Stimulated activated naive CD8-positive, alpha-beta T cell treated with anti-CD3 and anti-CD28 coated beads, Interleukin-15, Interleukin-2, amounts not matched to agents 100 ng/mL and 50 ng/mL, for 24 hours (primary cell): ENCODE measurements around the gene MX1.

Experiments used
- H3K27ac Mint-ChIP-seq: one replicate; pipeline ENCODE4 v1.8.0; 2021; ENCODE audit warnings: mild to moderate bottlenecking, mixed read lengths
- H3K27me3 Mint-ChIP-seq: one replicate; pipeline ENCODE4 v1.8.0; 2021; ENCODE audit warnings: mixed read lengths
- H3K36me3 Mint-ChIP-seq: one replicate; pipeline ENCODE4 v1.8.0; 2021; ENCODE audit warnings: low read depth, mixed read lengths
- H3K4me1 Mint-ChIP-seq: one replicate; pipeline ENCODE4 v1.8.0; 2021; ENCODE audit warnings: low read depth, mixed read lengths
- H3K4me3 Mint-ChIP-seq: one replicate; pipeline ENCODE4 v1.8.0; 2021; ENCODE audit warnings: mild to moderate bottlenecking, mixed read lengths
- H3K9me3 Mint-ChIP-seq: one replicate; pipeline ENCODE4 v1.8.0; 2021; ENCODE audit warnings: mixed read lengths

The MX1 gene, protein sequence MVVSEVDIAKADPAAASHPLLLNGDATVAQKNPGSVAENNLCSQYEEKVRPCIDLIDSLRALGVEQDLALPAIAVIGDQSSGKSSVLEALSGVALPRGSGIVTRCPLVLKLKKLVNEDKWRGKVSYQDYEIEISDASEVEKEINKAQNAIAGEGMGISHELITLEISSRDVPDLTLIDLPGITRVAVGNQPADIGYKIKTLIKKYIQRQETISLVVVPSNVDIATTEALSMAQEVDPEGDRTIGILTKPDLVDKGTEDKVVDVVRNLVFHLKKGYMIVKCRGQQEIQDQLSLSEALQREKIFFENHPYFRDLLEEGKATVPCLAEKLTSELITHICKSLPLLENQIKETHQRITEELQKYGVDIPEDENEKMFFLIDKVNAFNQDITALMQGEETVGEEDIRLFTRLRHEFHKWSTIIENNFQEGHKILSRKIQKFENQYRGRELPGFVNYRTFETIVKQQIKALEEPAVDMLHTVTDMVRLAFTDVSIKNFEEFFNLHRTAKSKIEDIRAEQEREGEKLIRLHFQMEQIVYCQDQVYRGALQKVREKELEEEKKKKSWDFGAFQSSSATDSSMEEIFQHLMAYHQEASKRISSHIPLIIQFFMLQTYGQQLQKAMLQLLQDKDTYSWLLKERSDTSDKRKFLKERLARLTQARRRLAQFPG

DNA sequence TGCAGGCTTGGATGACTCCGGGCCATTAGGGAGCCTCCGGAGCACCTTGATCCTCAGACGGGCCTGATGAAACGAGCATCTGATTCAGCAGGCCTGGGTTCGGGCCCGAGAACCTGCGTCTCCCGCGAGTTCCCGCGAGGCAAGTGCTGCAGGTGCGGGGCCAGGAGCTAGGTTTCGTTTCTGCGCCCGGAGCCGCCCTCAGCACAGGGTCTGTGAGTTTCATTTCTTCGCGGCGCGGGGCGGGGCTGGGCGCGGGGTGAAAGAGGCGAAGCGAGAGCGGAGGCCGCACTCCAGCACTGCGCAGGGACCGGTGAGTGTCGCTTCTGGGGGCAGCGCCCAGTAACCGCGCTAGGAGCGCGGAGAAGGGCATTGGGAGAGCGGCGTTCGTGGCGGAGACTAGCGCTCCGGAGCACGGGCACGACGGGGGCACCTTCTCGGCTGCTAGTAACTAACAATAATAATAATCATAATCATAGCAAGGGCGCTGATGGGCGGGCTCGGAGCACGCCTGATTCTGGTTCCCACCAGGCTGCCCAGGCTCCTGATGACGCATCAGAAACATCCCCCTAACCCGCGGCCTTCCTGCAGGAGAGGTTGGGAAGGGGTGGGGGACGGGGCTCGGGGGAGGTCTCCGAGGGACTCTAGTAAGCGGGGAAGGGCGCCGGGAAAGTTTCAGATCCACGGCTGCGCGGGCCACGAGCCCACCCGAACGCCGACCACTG, at the start of gene MX1:
TSS of gene MX1 (plus strand) at position 286 of the 722 bp plus-strand sequence. CDS start 5,832 bp downstream, outside the sequence.
- Mint-ChIP-seq H3K4me1 (peaks cover 57% of the 10 kb centered on the region), H3K27me3 (no peaks in the 10 kb centered on the region), H3K36me3 (peaks cover 19% of the 10 kb centered on the region), H3K9me3 (no peaks in the 10 kb centered on the region), H3K27ac (peak within 1 kb of the TSS; percentile 93), H3K4me3 (peak within 1 kb of the TSS; percentile 91)

DNA sequence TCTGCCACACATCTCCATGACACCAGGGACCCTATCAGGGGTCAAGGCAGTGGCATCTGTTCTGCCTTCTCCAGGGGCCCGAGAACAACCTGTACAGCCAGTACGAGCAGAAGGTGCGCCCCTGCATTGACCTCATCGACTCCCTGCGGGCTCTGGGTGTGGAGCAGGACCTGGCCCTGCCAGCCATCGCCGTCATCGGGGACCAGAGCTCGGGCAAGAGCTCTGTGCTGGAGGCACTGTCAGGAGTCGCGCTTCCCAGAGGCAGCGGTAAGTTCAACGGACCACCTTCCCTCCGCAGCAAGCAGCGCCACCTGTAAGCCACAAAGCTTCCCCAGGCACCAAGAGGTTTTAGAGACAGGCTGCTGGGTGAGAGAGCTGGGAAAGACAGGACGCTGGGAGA, 48.3 kb upstream of the MX1 start:
- Mint-ChIP-seq H3K4me3 (no peak overlapping the region), H3K9me3 (no peaks in the 10 kb centered on the region), H3K4me1 (peaks cover 14% of the 10 kb centered on the region), H3K27ac (no peak overlapping the region), H3K27me3 (no peaks in the 10 kb centered on the region), H3K36me3 (peaks cover 19% of the 10 kb centered on the region)

DNA sequence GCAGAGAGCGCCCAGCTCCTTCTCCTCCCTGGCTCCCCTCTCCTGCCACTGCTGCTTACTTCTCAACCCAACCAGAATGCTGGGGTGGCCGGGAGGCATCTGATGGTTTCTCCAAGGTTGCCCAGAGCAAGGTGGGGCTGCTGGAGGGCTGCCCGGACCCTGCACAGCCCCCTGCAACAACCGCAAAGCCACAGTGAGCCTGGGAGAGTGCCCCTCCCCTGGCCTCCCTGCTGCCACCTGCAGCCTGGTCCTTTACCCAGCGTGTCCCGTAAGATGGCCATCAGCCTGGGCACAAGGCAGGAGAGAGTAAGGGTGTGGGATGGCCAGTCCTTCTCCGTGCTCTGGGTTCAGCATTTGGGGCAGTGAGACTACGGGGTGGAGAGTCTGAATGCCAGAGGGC, 47.2 kb upstream of the MX1 start:
- no peak overlapping the region for H3K4me3 Mint-ChIP-seq
- peaks cover 11% of the 10 kb centered on the region for H3K4me1 Mint-ChIP-seq
- no peaks in the 10 kb centered on the region for H3K9me3 Mint-ChIP-seq
- H3K27ac Mint-ChIP-seq, result no peak overlapping the region
- peaks cover 19% of the 10 kb centered on the region for H3K36me3 Mint-ChIP-seq
- no peaks in the 10 kb centered on the region for H3K27me3 Mint-ChIP-seq

DNA sequence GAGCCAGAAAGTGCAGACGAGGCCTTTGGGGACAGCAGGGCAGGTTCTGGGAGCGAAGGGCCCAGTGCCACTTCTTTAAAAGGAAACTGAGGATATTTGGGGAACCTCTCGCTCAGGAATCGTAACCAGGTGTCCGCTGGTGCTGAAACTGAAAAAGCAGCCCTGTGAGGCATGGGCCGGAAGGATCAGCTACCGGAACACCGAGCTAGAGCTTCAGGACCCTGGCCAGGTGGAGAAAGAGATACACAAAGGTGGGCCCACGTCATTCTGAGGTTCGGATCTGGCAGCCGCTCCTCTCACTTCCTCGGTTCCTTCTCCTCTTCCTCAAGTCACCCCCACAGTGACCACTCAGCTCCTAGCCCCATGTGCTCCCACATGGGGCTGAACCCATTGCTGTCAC, 46.1 kb upstream of the MX1 start:
- Mint-ChIP-seq H3K36me3 (peaks cover 29% of the 10 kb centered on the region), H3K4me3 (no peak overlapping the region), H3K27ac (no peak overlapping the region), H3K4me1 (peaks cover 7% of the 10 kb centered on the region), H3K27me3 (no peaks in the 10 kb centered on the region), H3K9me3 (no peaks in the 10 kb centered on the region)

DNA sequence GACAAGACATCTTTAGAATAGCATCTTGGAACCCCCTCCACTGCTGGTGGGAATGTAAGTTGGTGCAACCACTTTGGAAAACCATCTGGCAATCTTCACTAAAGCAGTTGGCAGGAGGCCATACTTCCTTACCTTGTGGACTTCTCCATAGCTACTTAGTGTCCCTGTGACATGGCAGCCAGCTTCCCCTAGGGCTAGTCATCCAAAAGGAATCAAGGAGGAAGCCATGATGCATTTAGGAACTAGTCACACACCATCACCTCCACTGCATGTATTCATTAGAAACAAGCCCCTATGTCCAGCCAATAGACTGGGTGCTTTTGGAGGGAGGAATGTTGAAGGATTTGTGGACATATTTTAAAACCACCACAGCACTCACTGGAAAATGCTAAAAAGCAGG, 44.3 kb upstream of the MX1 start:
- Mint-ChIP-seq H3K36me3 (peaks cover 31% of the 10 kb centered on the region), H3K27ac (no peak overlapping the region), H3K27me3 (no peaks in the 10 kb centered on the region), H3K4me1 (no peaks in the 10 kb centered on the region), H3K4me3 (no peak overlapping the region), H3K9me3 (no peaks in the 10 kb centered on the region)

DNA sequence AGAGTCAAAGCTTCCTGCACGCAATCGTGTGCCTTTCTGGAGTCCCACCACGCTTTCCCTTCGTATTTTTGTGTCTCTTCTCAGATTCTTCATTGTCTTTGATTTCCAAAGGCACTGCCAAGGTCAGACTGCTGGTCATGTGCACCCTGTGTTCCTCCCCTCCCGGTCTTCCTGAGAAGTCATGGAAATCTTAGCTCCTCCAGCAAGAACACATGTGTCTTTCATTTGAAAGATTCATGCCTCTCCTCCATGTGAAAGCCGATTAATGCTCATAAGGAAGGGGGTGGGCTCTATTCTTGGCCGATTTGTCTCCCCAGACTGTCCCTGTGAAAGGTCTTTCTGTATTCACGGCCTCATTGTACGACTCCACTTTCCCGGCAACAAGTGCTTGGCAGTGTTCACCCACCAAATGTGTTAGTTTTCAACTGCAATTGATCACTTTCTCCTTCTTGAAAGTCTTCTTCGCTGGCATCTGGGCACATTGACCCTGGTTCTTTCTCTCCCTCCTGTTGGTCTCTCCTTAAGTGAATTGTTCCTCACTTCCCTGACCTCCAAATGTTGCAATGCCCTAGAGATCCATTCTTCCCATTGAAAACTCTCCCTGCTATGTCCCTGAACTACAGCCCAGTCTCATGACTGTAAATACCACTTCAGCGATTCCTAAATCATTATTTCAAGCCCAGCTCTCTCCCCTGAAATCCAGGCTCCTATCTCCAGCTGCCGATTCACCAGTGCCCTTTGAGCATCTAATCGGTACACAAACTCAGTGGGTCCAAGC, 38.8 kb upstream of the MX1 start:
- Mint-ChIP-seq H3K9me3 (no peaks in the 10 kb centered on the region), H3K36me3 (peaks cover 40% of the 10 kb centered on the region), H3K27me3 (no peaks in the 10 kb centered on the region), H3K4me3 (no peak overlapping the region), H3K4me1 (no peaks in the 10 kb centered on the region), H3K27ac (no peak overlapping the region)

DNA sequence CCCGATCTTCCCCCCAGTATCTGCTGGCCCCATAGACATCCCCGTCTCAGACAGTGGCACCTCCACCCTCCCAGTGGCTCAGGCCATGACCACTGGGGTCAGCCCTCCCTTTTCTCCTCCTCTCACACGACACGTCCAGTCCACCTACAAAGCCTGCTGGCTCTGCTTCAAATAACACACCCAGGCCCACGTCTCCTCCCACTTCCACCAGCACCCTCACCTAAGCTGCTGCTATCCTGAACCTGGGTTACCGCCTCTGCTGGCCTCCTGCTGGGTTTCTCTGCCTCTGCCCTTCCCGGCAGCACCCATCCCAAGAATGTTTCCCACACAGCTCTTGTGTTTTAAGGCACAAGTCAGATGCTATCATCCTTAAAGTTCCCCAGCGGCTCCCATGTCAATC, 38.2 kb upstream of the MX1 start:
- no peaks in the 10 kb centered on the region for H3K4me1 Mint-ChIP-seq
- no peaks in the 10 kb centered on the region for H3K9me3 Mint-ChIP-seq
- H3K4me3 Mint-ChIP-seq, result no peak overlapping the region
- no peaks in the 10 kb centered on the region for H3K27me3 Mint-ChIP-seq
- H3K36me3 Mint-ChIP-seq, result peaks cover 42% of the 10 kb centered on the region
- no peak overlapping the region for H3K27ac Mint-ChIP-seq

DNA sequence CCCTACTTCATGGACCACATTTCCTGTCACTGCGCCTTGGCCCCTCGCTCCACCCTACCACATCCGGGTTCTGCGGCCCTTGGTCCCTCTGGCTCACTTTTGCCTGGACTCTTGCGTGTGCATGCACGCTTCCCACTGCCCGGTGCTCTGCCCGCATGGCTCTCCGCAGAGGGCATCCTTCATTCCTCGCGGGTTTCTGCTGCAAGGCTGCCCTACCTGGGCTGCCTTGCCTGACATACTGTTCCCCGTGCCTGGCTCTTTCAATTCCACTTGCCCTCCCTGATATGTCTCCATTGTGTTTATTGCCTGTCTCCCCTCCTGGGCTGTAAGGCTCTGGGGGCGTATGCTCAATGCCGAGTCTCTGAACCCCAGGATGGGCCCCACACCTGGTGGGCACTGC, 37.8 kb upstream of the MX1 start:
- no peak overlapping the region for H3K27ac Mint-ChIP-seq
- H3K36me3 Mint-ChIP-seq, result peaks cover 42% of the 10 kb centered on the region
- no peaks in the 10 kb centered on the region for H3K4me1 Mint-ChIP-seq
- H3K27me3 Mint-ChIP-seq, result no peaks in the 10 kb centered on the region
- H3K4me3 Mint-ChIP-seq, result no peak overlapping the region
- no peaks in the 10 kb centered on the region for H3K9me3 Mint-ChIP-seq

DNA sequence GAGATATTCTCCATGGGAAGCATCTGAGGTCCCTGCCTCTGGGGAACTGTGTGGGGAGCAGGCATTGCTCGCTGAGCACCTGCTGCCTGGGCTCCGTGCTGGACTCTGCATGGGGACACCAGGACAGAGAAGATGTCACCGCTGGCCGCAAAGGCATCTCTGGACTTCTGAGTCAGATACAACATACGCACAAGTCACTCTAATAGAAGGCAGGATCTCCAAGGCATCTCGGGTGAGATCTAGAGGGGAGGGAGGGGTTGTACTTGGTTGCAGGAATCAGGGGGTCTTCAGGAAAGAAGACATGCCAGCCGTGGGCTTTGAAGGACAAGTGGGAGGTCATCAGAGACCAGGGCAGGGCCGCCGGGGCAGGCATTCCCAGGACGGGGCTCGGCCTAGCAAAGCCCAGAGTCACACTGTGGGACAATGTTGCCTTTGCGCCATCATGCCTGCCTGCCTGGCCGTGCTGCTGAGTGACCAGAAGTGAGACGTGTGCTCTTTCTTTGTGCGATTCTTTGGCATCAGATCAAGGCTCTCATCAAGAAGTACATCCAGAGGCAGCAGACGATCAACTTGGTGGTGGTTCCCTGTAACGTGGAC, 35.9 kb upstream of the MX1 start:
- H3K4me3 Mint-ChIP-seq, result no peak overlapping the region

DNA sequence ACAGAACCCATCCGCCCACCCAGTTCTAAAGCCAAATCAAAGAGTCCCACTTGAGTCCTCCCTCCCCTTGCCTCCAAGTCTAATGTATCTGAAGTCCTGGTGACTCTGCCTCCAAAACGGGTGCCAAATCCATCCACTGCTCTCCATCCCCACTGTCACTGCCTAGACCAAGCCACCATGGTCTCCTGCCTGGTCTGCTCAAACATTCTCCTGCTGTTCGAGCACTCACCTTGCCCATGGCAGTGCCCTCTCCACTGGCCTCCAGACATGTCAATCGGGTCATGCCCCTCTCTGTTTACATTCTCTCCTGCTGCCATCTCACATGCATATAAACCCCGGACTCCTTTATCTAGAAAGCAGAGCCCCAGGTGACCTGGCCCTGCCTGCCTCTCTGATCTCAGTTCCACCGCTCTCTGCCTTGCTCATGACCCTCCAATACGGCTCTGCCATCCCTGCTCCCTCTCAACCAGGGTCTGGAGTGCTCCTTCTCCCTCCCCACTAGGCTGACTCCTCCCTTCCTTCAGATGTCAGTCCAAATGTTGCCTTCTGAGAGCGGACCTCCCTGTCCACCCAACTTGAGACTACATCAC, 32.1 kb upstream of the MX1 start:
- Mint-ChIP-seq H3K36me3 (peaks cover 40% of the 10 kb centered on the region), H3K27ac (no peak overlapping the region), H3K4me1 (no peaks in the 10 kb centered on the region), H3K9me3 (no peaks in the 10 kb centered on the region), H3K4me3 (no peak overlapping the region), H3K27me3 (no peaks in the 10 kb centered on the region)

More for the DNA sequence above, 35.9 kb upstream of the MX1 start:
- Mint-ChIP-seq H3K9me3 (no peaks in the 10 kb centered on the region), H3K27ac (peak overlapping the region; percentile 8), H3K27me3 (no peaks in the 10 kb centered on the region), H3K4me1 (no peaks in the 10 kb centered on the region), H3K36me3 (peaks cover 40% of the 10 kb centered on the region)

DNA sequence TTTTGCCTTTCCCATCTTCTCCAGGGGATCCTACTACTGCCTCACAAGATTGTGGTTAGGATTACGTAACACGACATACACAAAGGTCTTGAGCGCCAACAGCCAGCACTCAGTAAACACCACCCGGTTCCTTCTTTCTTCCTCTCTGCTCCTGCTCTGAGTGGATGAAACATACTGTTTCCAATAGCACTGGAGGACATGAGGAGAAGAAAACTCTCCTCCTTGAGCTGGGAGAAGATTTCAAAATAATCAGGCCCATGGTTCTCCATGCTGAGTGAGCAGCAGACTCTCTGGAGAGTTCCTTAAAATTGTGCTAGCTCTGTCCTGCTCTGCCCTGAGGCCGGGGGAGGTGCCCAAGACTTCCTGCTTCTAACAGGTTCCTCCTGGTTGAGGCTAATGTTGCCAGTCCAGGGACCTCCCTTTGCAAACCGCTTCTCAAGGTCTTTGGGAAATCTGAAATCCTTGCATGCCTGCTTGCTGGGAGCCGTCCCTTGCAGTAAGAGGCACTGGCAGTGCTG, 29.4 kb upstream of the MX1 start:
- Mint-ChIP-seq H3K36me3 (peaks cover 47% of the 10 kb centered on the region), H3K9me3 (no peaks in the 10 kb centered on the region), H3K4me3 (no peak overlapping the region), H3K4me1 (no peaks in the 10 kb centered on the region), H3K27me3 (no peaks in the 10 kb centered on the region), H3K27ac (no peak overlapping the region)

DNA sequence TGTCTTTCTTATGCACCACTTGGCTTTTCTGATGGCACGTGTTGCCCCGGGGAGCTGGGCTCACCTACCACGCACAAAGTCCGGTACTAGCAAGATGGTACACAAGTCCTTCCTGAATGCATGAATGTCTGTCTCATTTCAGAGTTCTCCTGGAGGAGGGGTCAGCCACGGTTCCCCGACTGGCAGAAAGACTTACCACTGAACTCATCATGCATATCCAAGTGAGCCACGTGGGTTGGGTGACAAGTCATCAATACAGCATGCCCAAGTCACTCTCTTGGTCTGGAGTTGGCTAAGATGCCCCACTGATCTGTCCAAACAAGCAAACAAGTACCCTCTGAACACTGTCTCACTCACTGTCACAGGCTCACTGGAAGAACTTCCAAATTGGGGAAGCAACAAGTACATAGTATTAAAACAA, 28.6 kb upstream of the MX1 start:
- Mint-ChIP-seq H3K27ac (no peak overlapping the region), H3K4me1 (no peaks in the 10 kb centered on the region), H3K36me3 (peaks cover 48% of the 10 kb centered on the region), H3K4me3 (no peak overlapping the region), H3K9me3 (no peaks in the 10 kb centered on the region), H3K27me3 (no peaks in the 10 kb centered on the region)

DNA sequence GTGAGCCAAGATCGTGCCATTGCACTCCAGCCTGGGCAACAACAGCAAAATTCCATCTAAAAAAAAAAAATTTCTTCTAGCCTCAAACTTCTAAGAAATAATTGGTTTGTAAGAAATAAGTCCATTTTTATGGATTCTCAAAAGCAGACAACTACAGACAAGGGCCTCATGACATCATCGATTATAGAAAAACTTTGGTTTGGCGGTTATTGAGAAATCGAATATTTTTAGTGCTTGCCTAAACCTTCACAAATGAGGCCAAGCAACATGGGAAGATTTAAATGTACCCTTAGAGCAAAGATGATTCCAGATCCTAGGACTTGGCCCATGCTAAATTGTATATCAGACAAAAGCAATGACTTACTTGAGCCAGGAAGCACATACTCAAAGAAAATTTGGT, 27.8 kb upstream of the MX1 start:
- no peaks in the 10 kb centered on the region for H3K9me3 Mint-ChIP-seq
- H3K27me3 Mint-ChIP-seq, result no peaks in the 10 kb centered on the region
- H3K27ac Mint-ChIP-seq, result no peak overlapping the region
- no peak overlapping the region for H3K4me3 Mint-ChIP-seq
- peaks cover 55% of the 10 kb centered on the region for H3K36me3 Mint-ChIP-seq
- H3K4me1 Mint-ChIP-seq, result no peaks in the 10 kb centered on the region

DNA sequence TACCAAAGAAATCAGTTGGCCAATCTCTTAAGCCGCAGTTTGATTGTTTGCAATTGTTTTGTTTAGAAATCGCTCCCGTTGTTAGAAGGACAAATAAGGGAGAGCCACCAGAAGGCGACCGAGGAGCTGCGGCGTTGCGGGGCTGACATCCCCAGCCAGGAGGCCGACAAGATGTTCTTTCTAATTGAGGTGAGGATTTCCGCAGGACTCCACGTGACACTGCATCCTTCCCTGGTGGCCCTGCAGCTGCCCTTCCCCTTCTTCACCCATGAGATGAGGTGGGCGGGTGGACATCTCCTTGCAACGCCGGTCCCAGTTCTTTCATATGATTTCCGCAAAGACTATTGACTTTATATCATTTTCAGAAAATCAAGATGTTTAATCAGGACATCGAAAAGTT, 27.2 kb upstream of the MX1 start:
- H3K36me3 Mint-ChIP-seq, result peaks cover 55% of the 10 kb centered on the region
- no peak overlapping the region for H3K27ac Mint-ChIP-seq
- H3K27me3 Mint-ChIP-seq, result no peaks in the 10 kb centered on the region
- no peaks in the 10 kb centered on the region for H3K9me3 Mint-ChIP-seq
- no peaks in the 10 kb centered on the region for H3K4me1 Mint-ChIP-seq
- H3K4me3 Mint-ChIP-seq, result no peak overlapping the region
